Limb (tissue), 2 donors: ENCODE results near the gene WIZ.
A peak's percentile ranks its signal among the peaks of the same experiment; 100 is the strongest.

Experiments used
- DNase-seq, 2 donors: peaks; one replicate each; pipeline ENCODE4 v3.0.0-alpha.2; 2016; ENCODE audit errors: extremely low spot score in 2 of 2

WIZ gene

DNA sequence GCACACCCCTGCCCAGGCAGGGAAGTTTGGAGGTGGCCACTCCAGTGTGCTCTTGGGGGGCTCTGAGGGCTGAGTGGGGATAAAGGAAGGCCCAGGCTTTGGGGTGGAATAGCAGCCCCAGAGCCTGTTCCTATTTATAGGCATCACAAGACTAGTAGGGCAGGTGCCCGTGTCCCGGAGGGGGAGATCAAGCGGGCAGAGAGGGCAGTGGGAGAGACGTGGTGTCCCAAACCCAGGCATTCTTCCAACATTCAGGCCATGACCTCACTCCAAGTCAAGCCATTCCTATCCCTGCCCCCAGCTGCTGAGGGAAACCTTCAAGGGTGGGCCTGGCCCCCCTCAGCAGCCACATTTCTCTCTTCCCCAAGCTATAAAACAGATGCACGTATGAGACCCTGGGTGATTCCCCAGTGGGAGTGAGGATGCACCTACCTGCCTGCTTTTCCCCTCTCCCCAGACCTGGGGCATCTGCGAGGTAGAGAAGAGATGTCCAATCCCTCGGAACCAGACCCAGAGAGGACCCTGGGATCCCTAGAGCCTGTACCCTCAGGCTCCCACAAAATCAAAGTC lies 3.9 kb downstream of the WIZ start:
- peak in 1 of 2 donors; percentile 19 for DNase-seq

DNA sequence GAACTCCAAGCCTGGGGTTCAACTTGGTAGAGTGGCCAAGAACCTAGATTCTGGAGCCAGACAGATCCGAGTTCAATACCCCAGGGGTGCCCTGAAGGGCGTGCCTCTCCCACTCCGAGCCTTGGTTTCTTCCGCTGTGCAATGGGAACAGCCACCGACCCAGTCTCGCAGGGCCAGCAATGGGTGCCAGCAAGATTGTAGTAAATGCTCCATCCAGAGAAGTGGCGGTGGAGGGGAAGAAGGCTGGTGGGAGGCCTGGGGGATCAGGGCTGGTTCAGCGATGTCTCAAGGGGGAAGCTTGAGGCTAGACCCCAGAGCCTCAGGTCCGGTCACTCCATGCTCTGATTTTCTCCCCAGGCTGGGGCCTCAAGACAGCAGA lies 4.5 kb downstream of the WIZ start:
- DNase-seq = peak in 1 of 2 donors; percentile 21

DNA sequence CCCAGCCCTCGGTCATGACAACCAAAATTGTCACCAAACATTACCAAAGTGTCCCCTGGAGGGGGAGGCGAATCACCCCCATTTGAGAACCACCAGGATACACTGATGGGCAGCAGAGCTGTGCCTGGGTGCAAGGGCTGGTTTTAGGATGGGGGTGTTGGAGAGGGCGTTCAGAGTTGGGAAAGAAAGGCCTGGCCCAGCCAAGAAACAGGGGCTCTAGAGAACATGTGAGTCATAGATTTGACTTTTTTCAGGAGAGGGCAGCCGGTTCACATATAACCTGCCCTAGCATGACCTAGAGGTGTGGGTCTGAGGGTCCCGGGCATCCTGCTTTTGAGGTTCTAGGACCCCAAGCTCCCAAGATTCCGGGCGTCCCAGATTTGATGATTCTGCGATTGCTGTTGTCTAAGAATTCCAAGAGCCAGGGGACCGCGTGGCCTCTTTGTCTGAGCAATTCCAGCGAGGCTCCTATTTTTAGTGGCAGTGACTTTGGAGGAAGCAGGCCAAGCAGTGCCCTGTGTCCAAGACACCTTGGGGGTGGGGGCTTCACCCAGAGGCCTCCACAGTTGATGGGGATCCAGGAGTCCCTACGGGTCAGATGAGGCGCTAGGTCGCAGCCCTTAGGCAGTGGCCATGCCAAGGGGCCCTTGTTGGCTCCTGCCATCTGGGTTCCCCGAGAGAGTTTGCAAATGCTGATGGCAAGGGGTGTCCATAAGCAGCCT lies 5.1 kb downstream of the WIZ start:
- peak in 1 of 2 donors; percentile 17 for DNase-seq

DNA sequence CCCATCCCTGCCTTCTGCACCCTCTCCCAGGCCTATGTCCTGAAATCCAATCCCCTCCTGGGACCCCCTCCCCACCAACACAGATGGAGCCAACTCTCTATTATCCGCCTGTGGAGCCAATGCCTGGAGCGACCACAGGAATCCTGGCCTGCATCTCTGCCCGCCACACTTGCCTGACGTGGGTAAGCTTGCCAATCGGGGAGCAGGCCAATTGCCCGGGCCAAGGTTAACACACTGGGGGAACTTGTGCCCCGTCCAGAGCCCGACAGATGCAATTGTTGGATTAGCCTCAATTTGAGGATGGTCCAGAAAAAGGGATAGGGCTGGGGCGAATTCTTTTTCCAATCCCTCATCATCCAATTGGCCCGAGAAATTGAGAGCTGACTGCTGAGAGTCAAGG lies 5.9 kb downstream of the WIZ start:
- peak in 1 of 2 donors; percentile 19 for DNase-seq

DNA sequence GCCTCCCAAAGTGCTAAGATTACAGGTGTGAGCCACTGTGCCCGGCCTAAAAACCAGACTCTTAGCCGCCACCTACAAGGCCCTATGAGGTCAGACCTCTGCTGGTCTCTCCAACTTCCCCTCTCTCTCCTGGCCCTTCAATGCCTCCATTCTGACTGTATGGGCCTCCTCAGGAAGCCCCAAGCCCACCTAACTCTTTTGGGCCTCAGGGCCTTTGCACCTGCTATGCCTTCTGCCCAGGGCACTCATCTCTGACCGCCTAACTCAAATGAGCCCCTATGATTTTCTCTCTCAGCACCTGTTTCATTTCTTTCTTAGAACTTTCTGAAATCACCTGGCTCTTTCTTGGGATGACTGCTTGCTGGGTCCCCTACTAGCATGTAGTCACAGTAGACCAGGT lies 6.4 kb downstream of the WIZ start:
- DNase-seq = no peak

DNA sequence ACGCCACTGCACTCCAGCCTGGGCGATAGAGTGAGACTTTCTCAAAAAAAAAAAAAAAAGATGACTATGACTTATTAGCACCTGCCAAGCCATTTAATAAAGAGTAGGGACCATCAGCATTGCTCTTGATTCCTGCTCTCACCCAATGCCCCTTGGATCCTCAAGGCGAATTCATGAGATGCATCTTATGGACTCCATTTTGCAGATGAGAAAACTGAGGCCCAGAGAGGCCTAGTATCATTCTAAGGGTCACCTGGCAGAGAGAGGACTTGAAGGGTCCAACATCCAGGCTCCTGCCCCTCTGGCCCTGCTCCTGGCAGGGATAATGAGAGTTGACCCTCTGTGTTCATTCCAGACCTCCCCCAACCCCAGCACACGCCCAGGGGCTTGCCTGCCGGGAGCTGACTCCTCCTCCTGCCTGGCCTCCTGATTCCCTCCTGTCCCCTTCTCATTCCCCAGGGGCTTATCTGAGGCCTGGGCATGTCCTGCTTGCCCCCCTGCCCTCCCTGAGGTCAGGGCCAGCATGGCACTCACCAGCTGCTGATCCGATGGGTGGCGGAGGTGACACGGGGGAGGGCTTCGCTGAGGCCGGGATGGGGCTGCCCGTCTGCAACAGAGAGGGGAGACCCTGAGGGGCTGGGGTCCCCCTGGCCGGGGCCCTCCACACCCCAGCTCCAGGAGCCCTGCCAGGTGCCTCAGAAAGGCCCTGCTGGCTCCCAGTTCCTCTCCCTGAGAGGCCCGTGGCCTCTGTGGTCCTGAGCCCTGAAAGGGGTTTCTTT lies 7.4 kb downstream of the WIZ start:
- DNase-seq = peak in 1 of 2 donors; percentile 18

DNA sequence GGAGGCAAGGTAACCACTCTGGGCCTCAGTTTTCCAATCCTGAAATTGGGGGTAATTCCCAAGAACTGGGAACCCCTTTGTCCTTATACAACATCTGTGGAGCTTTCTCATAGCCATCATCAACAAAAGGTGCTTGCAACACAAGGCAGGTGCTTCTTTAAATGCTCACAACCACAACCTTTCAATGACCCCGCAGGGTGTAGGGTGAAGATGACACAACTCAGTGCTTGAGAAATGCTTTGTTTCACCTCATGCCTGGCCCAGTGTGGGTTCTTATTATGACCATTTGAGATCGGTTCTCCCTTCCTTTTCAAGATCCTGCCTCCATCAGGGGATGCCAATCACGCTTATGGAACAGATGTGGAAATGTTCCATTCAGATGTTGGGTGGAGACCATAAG lies 8.4 kb downstream of the WIZ start:
- DNase-seq = no peak

DNA sequence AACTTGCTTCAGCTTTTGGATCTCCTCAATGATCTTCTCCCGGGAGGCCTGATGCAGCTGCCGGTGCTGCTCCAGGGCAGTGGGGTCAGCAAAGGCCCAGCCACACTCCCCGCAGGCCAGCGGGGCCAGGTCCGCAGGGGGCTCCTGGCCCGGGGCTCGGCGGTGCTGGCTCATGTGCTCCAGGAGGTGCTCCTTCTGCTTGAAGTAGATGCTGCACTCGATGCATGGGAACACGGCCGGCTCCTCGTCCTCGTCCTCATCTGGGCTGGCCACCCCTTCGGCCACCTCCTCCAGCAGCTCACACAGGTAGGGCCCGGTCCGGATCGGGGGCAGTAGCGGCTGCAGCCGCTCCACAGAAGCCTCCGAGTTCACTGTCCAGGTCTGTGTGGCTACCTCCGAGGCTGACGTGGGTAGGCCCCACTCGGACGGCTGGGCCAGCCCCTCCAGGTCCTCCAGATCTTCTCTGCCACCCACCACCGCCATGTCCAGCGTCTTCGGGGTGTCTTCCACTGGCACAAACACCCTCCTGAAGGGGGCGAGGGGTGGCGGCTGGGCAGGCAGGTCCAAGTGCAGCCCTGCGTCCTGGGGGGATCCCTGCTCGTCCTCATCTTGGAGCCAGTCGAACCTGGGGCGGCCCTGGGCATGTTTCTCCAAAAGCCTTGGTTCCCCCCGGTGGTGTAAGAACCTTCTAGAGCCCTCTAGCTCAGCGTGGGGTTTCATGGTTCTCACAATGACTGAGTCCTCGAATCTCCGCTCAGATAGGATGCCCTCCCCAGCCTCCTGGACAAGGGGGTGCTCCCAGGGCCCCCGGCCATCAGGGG lies 9.7 kb downstream of the WIZ start:
- DNase-seq = no peak

DNA sequence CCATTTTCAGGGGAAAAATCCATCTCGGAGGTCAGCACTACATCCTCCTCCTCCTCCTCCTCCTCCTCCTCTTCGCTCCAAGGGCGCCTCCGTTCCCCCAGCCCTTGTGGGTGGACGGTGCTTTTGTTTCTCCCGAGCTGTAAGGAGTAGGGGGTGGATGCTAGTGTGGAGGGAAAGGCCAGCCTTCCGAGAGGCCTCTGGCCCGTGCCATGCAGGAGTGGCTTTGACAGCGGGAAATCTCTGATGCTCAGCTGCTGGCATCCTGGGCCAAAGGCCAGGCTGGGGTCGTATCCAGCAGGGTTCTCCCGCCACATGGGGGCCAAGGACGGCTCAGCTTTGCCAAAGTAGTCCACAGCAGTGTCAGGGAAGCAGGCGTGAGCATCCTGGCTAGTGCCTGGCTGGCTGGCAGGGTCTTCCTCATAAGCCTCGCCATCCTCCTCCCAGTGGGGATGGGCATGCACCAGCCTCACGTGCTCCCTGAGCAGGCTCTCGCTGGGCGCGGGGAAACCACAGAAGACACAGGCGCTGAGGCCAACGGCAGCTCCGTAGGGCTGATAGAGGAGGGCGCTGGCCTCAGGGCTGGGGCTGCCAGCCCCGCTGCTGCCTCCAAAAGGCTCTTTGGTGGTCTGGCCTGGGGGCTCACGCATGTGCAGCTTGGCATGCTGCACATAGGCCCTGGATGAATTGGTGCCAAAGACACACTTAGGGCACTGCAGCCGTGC lies 10.5 kb downstream of the WIZ start:
- DNase-seq = peak in 1 of 2 donors; percentile 12

DNA sequence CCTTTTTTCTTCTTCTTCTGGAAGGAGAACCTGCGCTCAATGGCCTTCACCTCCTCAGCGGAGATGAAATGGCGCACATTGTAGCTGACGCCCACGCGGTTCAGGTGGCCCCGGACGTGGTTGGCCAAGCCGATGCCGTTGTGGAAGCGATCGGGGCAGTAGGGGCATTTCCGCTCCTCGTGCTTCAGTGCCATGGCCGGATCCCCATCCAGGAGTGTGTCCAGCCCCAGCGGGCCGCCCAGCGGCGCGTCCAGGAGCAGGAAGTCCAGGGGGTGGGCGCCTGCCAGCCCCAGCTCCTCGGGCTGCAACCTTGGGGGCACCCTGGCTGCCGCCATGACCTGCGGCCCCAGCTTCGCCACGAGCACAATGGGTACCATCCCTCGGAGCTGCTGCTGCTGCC lies 11.2 kb downstream of the WIZ start:
- DNase-seq = no peak

DNA sequence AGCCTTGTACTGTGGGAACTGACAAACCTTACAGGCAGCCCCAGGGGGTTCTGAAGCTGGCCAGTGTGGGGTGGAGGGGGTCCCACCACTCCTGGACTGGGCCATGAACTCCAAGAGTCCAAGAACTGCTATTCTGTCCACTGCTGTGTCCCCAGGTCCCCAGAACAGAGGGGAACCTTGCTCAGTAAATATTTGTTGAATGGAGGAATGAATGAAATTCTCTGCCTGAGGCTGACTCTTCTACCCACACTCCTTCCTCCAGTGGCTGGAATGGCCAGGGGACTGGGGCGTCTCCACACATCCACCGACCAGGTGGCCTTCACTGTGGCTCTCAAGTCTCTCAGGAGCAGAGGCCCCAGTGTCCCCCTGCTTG lies 11.6 kb downstream of the WIZ start:
- no peak for DNase-seq

DNA sequence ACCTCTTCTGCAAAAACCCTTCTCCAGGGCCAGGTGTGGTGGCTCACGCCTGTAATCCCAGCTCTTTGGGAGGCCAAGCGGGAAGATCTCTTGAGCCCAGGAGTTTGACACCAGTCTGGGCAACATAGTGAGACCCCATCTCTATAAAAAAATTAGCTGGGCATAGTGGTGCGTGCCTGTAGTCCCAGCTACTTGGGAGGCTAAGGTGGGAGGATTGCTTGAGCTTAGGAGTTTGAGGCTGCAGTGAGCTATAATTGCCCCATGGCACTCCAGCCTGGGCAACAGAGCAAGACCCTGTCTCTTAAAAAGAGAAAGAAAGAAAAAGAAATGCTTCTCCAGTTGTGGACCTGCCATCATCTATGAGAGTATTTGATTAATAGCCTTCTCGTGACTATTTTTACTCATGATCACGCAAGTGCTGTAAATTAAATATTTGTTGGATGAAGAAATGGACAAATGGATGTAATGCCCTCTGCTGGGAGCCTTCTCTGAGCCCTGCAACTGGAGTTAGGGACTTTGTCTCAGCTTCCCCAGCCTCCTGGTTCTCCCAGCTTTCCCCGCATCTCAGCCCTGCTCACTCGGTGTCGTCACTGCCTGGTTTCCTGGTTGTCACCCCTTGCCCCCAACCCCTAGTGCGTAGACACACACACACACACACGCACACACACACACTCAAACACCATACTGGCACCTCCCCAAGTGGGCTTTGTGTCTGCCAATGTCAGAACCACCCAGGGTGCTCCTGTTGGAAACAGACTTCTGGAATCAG lies 12.2 kb downstream of the WIZ start:
- DNase-seq = no peak

DNA sequence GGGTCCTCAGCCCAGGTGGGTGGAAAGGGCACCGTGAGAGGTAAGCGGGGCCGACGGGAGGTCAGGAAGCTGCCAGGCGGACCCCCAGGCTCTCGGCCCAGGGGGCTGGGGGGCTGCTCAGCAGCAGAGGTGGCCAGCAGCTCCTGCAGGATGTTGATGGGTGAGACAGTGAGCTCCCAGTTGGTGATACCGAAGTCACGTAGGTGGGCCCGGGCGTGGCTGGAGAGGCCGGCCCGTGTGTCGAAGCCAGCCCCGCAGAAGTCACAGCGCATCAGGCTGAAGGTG lies 13.0 kb downstream of the WIZ start:
- DNase-seq = no peak

DNA sequence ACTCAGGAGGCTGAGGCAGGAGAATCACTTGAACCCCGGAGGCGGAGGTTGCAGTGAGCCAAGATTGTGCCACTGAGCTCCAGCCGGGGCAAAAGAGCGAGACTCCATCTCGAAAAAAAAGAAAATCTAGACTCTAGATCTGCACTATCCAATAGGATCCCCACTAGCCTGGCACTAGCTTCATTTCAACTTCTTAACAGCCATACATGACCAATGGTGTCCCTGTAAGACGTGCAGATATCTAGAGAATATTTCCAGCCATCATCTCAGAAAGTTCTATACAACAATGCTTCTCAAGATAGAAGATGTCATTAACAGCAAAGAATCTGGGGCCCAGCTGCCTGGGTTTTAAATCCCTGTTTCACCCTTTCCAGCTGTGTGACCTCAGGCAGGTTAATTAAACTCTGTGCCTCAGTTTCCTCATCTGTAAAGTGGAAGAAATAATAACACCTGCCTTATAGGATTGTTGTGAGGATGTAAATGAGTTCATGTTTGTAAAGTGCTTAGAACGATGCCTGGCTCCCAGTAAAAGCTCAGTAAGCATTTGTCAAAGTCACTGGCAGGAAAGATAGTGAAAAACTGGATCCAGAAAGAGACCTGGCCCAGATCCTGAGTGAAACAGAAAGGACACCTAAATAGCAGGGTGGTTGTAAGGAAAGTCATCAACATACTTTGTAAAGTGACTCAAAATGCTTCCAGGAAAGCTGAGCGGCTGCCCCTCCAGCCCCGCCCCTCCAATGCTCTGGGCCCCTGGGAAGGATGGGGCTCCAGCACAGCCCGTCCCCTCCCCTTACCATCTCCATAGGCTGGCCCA lies 13.5 kb downstream of the WIZ start:
- no peak for DNase-seq

DNA sequence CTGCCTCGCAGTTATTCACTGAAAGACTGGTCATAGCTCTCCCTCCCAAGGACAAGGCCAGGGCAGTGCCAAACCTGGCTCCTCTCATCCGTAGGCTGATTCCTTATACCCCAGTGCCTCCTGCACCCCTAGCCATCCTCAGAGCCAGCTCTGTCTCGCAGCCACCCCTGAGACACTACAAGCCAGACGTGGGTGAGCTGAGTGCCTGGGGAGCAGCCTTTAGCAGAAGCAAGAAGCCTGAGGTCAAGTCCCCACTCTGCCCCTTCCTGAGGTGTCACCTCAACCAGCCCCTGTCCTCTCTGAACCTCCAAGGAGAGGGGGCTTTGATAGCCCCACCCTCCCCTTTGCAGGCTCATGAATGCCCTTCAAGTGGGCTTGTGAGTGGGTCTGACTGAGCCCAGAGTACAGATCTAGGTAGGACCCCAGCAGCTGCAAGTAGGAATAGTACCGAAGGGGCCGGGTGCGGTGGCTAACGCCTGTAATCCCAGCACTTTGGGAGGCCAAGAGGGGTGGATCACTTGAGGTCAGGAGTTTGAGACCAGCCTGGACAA lies 16.2 kb downstream of the WIZ start:
- no peak for DNase-seq

DNA sequence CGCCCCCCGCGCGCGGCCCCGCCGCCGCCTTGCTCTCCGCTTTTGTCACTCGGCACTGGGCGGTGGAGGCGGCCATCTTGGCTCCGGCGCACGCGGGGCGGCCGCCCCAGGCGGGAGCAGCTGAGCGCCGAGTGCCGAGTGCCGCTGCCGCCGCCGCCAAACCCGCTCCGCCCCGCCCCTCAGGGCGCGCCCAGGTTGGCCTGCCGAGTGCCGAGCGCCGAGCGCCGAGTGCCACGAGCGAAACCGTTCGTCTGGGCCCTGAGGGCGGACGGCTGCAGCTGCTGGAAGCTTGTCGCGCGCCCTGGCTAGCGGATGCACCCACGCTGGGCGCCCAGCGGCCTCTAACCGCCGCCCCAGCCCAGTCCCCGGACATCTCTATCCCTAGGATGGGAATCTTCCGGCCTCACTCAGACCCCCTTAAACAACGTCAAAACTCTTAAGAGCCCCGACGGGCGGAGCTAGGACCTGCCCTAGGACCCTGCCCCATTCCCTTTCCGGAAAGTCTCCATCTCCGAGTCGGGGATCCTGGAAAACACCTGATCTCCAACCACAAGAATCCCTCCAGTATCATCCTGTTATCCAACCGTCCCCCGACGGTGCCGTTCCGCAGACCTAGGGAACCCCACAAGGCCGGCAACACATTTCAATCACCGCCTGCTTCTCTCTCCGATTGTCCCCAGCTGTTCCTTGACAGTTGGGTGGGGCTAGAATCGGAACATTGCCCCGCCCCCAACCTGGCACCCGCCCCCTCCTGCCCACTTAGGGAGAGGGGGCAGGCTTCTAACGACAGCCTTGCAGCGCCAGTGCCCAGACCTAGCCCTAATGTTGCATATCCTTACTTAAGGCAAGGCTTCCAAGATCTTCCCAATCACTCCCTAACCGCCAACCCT lies 16.9 kb downstream of the WIZ start:
- DNase-seq = peak; percentile 93 to 96

DNA sequence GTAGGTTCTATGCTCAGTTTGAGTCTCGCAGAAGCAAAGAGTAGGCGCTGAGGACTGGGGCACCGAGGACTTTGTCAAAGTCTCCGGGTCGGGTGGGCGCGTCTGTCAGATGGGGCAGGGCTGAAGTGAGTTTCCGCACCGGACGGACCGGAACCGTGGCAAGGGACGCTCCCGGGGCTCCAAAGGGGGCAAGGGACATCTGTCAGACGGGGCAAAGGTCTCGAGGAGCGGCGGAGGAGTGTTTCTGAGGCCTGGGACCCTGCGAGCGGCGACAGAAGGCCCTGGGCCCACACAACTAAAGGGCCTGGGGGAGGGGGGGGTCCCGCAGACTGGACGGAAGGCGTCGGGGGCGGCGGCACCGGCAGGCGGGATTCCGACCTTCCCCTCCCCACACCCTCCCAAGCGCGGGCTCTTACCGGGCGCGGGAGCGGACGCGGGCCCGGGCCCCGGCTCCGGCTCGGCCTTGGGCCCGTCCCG lies 17.7 kb downstream of the WIZ start:
- DNase-seq = no peak

DNA sequence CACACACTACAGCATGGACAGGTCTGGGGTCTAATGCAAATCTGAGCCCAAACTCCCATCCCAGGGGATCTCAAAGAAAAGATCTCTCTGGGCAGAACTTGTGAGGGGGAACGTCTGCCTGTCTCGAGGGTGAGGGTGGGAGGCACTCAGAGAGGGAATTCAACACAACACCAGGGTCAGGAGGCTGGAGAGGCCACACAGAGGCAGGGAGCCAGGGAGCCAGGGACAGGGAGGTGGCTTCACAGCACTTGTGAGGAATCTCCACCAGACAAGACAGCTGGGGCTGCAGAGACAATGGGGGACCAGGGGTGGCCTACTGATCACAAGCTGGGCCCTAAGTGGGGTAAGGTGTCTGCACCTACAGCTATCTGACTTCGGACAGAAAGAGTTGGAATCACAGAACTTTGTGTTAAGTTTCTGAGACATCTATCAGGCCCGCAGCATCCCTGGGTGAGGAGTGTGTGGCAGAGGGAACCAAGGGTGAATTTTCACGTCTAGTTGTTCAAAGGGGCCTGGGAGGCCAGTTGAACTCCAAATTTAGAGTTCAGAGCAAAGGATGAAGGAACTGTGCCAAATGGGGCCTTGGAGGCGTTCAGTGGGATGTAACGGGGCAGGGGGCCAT lies 18.2 kb downstream of the WIZ start:
- no peak for DNase-seq
